Smooth muscle cell of trachea (primary cell): ENCODE measurements around the gene ZNF285. TPM values are rescaled to one million over a fixed set of nuclear protein-coding genes. Genes with fewer than 3 reads are reported as not detected.

ENCODE experiments used
- total RNA-seq: library from RNA; depleted of rRNA; stranded (reverse); fragments of >200 nt; gene quantifications from 2 replicates; pipeline ENCODE4 v1.2.1, GENCODE V29; 2014

Gene ZNF285
- 4.0 and 9.5 TPM in 2 replicates for total RNA-seq

GRCh38 chr19:44401139-44402115 is at the start of gene ZNF285:
ZNF285 (minus strand) TSS chr19:44401608; CDS start chr19:44397213, 4,395 bp downstream.

GRCh38 chr19:44447916-44448674 is 46.7 kb upstream of the ZNF285 start, which contains the start of gene ZNF229:
ZNF229 (minus strand) TSS chr19:44448472; CDS start chr19:44442847, 5,625 bp downstream.

GRCh38 chr19:44356383-44357111 is 44.9 kb downstream of the ZNF285 start, which contains the start of gene ZNF112:
ZNF112 (minus strand) TSS chr19:44356680; CDS start chr19:44340539, 16,141 bp downstream.

Other genes with a start within 250 kb of the ZNF285 start
- 17.9 and 21.8 TPM in 2 replicates for gene ZNF226, start 236.5 kb downstream of the ZNF285 start, total RNA-seq
- gene ZNF227, start 189.1 kb downstream of the ZNF285 start, total RNA-seq: 32.3 and 34.8 TPM in 2 replicates
- gene ZNF233, start 141.7 kb downstream of the ZNF285 start, total RNA-seq: 1.9 and 2.6 TPM in 2 replicates
- gene ZNF235, start 96.6 kb downstream of the ZNF285 start, total RNA-seq: 4.5 and 6.5 TPM in 2 replicates
- gene ZNF112, start 44.9 kb downstream of the ZNF285 start, total RNA-seq: 7.9 and 9.6 TPM in 2 replicates
- gene ZNF229, start 46.9 kb upstream of the ZNF285 start, total RNA-seq: 14.1 and 15.2 TPM in 2 replicates
- gene ZNF180, start 98.9 kb upstream of the ZNF285 start, total RNA-seq: 8.8 and 11.2 TPM in 2 replicates
- not detected in 2 replicates for gene CEACAM20, start 128.1 kb upstream of the ZNF285 start, total RNA-seq
- gene IGSF23, start 212.0 kb upstream of the ZNF285 start, total RNA-seq: 0.17 TPM in 1 of 2 replicates, not detected in the other
- gene PVR, start 242.3 kb upstream of the ZNF285 start, total RNA-seq: 43.5 and 69.3 TPM in 2 replicates